ENCODE results near the gene LRRC8B.
"Not testable (repeated sequence)": the region's sequence is repeated elsewhere in the genome, so short reads cannot be mapped to it uniquely, and the experiment has no call there.

The LRRC8B gene

GRCh38 chr1:89587729-89588161 is 63.1 kb downstream of the LRRC8B start:
- no peak for DNase-seq

DNA sequence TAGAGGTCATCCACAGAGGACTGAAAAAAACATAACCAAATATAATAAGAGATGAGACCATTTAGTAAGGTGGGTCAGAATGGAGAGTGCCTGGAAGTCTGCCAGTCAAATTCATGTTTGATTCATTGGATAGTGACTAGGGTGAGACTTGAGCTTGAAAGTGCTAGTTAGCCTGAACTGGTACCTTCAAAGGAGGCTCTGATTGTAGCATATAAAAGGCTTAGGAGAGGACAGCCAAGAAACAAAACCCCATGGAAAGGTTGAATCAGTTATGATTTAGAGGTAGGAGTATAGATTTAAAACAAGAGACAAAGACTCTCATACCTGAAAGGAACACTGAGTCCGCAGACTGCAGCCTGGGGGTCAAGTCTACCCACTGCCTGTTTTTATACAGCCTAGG is 63.9 kb downstream of the LRRC8B start:
- no peak for DNase-seq

DNA sequence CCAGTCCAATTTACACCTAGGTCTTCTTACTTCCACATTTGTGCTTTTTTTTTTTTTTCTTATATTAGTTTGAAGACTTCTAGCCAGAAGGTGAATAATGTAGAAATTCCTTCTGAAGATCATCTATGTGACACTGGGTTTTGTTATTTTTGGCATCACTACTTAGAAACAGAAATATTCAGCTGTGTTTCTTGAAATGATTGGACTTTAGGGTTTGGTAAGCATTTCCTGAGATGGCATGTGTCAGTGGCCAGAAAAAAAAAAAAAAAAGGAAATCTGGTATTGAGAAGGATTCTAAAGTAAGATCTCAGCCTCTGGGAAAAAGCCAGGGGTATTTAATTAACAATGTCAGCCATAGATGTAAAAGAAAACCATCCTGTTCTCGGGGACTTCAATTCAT is 64.9 kb downstream of the LRRC8B start:
- no peak for DNase-seq

DNA sequence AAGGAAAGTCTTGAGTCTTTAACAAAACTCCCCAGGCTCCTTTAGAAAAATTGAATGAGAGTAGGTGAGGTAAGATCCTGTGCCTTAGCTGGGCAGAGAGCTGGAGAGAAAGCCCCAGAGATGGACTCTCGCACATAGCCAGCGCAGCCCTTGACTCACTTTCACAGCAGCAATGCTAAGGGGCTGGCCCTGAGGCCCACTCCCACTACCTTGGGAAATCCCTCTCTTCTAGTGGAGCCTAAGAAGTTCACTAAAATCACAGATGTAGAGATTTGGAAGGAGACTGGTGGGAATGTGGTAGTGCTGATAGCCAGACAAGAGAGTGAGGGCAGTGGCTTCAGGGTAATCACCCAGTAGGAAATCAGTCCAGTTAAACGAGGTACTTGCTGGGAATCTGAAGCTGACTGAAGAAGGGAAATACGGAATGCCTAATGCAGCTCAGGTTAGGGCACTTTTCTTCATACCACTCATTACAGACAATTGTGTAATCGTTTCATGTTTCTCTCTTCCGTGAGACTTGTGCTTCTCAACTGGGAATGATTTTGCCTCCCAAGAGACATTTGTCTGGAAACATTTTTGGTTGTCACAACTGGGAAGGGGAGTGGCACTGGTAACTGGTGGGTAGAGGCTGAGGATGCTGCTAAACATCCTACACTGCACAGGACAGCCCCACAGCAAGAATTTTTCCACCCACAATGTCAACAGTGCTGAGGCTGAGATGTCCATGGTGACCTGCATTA is 65.9 kb downstream of the LRRC8B start:
- DNase-seq = no peak

DNA sequence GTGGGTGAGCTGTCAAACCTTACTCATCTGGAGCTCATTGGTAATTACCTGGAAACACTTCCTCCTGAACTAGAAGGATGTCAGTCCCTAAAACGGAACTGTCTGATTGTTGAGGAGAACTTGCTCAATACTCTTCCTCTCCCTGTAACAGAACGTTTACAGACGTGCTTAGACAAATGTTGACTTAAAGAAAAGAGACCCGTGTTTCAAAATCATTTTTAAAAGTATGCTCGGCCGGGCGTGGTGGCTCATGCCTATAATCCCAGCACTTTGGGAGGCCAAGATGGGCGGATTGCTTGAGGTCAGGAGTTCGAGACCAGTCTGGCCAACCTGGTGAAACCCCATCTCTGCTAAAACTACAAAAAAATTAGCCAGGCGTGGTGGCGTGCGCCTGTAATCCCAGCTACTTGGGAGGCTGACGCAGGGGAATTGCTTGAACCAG is 68.3 kb downstream of the LRRC8B start:
- not testable (repeated sequence) for DNase-seq

GRCh38 chr1:89594096-89594740 is 69.6 kb downstream of the LRRC8B start:
- no peak for DNase-seq

GRCh38 chr1:89596698-89597097 is 72.1 kb downstream of the LRRC8B start:
- DNase-seq = no peak

DNA sequence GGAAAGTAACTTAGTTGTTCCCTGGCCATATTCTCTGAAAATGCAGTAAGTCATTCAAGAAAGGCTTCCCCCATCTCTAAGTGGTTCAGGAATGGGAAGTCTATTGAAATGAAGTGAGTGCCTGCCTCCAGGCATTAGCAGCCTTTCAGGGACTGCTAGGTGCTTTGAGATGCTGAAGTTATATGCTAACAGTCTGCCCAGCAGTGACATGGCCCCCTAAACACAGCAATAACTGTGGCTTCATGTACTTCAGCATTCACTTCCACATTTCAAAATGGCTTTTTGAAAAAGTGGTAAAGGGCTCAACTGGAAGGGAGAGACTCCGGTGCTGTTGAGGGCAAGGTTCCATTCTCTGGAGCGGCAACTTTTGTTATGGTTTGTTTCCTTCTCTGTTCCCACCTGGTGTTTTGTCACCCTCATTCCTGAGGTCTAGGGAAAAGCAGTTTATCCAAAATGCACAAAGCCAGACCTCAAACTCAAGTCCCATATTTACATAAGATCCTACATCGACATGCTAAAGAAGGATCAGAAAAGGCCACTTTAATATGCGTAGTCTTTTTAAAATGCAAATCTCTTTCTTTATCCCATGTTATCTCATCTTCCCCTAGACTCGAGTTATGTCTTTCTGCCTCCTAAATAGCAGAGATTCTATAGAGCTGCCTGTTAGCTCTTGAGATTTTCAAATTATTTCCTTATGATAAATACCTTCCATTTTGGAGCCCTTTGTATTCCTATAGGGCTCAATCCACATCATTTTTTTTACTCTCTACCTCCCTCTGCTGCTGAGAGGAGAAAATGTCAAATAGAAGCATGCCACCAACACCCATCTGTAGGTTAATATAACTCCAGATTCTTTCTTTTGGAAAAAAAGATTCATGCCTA is 74.1 kb downstream of the LRRC8B start:
- DNase-seq = no peak

- no peak for DNase-seq
Measured at GRCh38 chr1:89599332-89599630, 74.7 kb downstream of the LRRC8B start.

- DNase-seq = no peak
Measured at GRCh38 chr1:89600451-89601224, 76.0 kb downstream of the LRRC8B start.

DNA sequence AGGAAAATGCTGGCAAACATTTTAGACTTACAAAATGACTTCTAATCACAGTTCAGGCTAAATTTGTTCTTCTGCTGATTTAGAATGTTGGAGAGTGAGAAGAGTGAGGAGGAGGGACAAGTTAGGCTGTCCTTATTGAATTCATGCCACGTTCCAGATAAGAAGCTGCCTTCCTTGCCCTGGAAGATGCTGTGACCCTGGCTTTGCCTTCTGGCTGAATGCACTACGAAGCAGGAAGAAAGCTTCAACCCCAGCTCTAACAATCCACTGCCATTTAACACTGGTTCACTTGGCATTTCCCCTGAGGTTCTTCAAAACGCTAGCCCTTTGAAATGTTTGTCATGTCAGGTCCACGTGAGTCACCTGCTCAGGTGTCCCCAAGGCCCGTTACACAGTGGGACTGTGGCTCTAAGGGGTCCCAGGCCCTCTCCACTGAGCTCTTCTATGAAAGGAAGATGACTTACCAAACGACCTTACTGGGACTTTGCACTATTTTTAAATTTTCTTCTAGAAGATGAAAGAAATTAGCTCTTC is 78.3 kb downstream of the LRRC8B start:
- no peak for DNase-seq

DNA sequence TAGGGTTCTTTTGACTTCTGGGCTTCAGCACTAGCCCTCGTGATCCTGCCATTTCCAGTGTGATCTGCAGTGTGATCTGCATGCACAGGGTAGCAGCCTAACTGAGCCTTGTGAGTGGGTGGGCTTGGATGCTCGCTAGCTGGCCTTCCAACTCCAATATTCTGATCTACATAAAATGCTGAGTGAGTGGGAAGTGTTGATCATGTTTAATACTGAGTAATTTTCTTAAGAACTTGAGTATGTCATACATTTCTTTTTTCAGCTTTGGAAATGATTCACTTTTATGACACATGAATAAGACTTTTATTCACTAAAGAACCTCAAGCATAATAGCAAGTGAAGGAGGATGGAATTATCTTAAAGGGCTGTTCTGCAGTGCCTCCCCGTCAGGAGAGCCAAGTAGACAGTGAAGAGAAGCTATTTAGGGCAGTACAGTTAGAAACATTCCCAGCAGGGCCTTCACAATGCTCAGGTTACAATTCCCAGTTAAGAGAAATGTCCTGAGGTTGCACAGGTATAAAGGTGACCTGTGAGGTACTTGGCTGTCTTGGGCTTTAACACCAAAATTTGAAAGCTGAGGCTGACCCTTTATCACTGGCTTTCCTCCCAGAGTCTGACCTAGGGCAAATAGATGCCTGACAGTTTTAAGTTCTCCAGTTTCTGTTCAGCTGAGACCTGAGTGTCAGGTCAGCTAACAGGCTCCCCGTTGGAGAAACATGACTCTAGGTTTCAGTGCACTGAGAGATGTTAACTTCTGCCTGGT is 79.2 kb downstream of the LRRC8B start:
- no peak for DNase-seq

DNA sequence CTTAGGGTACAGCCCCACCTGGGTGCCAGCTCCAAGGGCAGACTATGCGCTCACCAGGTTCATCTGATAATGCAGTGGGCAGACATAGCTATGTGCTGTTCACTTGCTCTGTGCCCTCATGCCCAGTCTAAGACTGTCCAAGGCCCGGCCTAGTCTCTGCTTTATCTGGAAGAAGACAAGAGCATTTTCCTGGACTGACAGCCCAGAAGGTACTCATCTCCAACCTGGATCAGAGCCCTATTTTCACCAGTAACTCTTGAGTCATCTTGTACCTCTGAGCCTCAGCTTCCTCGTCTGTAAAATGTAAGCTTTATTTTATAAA is 79.7 kb downstream of the LRRC8B start:
- no peak for DNase-seq

DNA sequence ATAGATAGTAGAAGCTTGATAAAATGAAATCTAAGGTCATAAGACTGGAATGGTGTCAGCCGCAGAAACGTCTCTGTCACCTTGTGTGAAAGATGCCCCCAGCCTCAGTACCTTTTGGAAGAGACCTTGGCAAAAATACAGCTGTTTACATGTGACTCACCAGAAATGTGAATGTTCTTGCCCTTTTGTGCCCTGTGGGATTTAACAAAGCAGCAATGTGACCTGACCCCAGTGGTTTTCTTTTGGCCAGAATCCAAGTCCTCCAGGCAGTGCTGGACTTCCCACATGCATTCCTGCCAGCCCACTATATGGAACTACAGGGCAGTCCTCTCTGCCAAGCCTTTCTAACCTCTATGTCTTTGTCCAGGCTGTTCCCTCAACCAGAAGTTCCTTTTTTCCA is 81.1 kb downstream of the LRRC8B start:
- DNase-seq = no peak

DNA sequence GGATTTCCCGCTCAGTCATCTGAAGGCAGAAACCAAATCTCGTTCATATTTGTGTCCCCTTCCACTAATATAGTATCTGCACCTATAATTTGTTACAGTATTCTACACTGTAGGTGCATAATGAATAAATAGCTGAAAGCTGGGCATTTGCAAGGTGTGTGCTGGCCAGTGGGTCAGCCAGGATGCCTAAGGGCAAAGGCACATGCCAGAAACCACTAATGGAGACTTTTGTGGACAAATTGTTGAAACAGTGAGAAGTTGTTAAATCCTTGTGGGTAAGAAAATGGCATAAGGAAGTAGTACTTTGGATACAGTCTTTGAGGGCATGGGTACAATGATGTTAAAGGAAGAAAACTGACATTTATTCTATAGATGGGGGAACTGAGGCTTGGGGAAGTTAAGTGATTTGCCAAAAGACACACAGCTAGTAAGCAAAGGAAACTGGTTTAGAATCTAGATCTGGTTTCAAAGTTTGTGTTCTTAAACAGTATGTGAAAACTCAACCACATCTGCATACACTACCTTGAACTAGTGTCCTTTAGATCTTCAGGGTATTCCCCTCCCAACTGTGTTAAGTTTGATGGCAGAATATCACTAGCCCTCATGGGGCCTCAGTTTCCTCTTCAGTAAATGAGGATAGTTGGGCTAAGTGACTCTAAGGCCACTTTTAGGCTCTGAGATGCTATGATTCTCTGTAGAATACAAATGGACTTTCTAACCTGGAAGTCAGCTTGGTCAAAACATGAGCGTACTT is 81.8 kb downstream of the LRRC8B start:
- DNase-seq = no peak

DNA sequence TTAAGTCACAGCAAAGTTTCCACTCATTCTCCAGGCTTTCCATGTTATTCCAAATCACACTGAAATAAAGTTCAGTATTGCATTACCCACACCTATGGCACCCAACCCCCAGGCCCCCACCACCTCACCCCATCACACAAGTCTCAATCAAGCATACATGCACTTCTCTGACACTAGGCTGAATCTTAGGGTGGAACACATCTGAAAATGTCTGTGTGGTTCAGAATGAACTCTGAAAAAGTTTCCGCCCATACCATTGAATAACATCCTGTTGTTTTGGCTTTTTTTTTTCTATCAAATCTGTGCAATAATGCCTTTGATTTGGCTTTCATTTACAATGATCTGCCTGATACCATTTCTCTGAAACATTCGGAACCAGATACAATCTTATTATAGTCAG is 82.5 kb downstream of the LRRC8B start:
- DNase-seq = no peak

GRCh38 chr1:89607586-89608318 is 83.1 kb downstream of the LRRC8B start:
- DNase-seq = no peak

DNA sequence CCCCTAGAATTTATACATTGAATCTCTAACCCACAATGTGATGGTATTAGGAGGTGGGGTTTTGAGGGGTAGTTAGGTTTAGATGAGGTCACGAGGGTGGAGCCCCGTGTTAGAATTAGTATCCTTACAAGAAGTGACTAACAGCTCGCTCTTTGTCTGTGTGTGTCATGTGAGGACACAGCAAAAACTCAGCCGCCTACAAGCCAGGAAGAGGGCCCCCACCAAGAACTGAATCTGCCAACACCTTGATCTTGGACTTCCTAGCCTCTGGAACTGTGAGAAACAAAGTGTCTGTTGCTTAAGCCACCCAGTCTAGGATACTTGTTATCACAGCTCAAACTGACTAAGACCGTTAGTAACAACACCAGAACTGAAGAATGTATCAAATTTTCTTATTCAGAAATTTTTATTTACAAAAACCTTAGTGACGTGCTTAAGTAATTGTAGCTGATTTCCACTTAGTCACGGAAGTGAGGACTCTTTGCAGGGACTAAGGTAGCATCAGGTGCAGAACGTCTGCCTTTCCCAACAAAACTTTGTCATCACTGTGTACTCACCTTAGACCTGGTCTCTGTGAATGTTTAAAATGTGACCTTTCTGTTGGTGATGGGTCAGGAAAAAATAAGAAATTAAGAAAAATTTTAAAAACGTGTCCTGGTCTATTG is 83.8 kb downstream of the LRRC8B start:
- no peak for DNase-seq

- no peak for DNase-seq
Measured at GRCh38 chr1:89608984-89609725, 84.5 kb downstream of the LRRC8B start.

Measured in NCI-H1417 treated with DMSO at 0.1 percent for 48 hours (cell line).